K562 (cell line): ENCODE measurements around the gene C9orf50. TPM values are rescaled to one million over a fixed set of nuclear protein-coding genes. Genes with fewer than 3 reads are reported as not detected.

ENCODE experiments used
- ATAC-seq: fragments of 200-7000 bp; cut with Tn5 transposase; 3 replicates; pipeline ENCODE4 v1.9.1; 2020; ENCODE audit warnings: moderate library complexity
- BruUV-seq: library from RNA; stranded (reverse); fragments of 400-500 nt; replicated peaks from 2 replicates; lab custom pipeline; 2021; lab: Mats Ljungman, UMichigan
- CTCF ChIA-PET: fragments of 300-600 bp; formaldehyde crosslinking; extraction: SDS; loops from one replicate; lab custom pipeline; 2021; ENCODE audit warnings: low intra/inter-chr PET ratio; lab: Yijun Ruan, JAX
- POLR2A ChIA-PET: fragments of 300-600, 350-650 bp; sonication (Branson Sonifier 250); formaldehyde crosslinking; extraction: SDS; loops from one replicate; lab custom pipeline; 2021; ENCODE audit warnings: antibody characterized with exemption, inconsistent platforms; lab: Yijun Ruan, JAX
- DNase-seq, 4 experiments: peaks; one replicate each; pipeline versions ENCODE4 v3.0.0 to v3.0.0-alpha.2; 2011 to 2018; ENCODE audit warnings: low spot score in 3 of 4, mixed read lengths in 3 of 4; ENCODE audit errors: extremely low read depth in 1 of 4
- FAIRE-seq: peaks from 2 replicates; lab custom pipeline; 2011; peaks lifted over from hg19 to GRCh38; lab: Jason Lieb, UNC
- H2AFZ ChIP-seq: 2 replicates; pipeline ENCODE4 v1.6.0; 2011; ENCODE audit warnings: low read depth, low read length, control low read depth, inconsistent platforms
- H3K27ac ChIP-seq: fragments of 200-600 bp; 3 replicates; pipeline ENCODE4 v1.8.0; 2011; ENCODE audit warnings: low read depth, mild to moderate bottlenecking, control low read depth, inconsistent platforms, low read length, moderate library complexity, mixed read lengths; ENCODE audit errors: extremely low read depth
- H3K27me3 ChIP-seq, 2 experiments: fragments of 300-600 bp in 1 of 2; 2 replicates in 1 of 2; 3 replicates in 1 of 2; pipeline versions ENCODE4 v1.6.0 to v1.8.0; 2011; ENCODE audit warnings: inconsistent platforms in 2 of 2, low read length in 2 of 2, mild to moderate bottlenecking in 1 of 2, mixed read lengths in 1 of 2, moderate library complexity in 1 of 2; ENCODE audit not compliant: control insufficient read depth in 2 of 2, insufficient read depth in 2 of 2
- H3K36me3 ChIP-seq: fragments of 300-600 bp; 3 replicates; pipeline ENCODE4 v1.8.0; 2011; ENCODE audit warnings: mild to moderate bottlenecking, low read length, inconsistent platforms; ENCODE audit not compliant: control insufficient read depth, insufficient read depth
- H3K4me1 ChIP-seq, 2 experiments: fragments of 200-600 bp in 1 of 2; replicated peaks in 1 of 2; 2 replicates in 1 of 2; 3 replicates in 1 of 2; pipeline versions ENCODE4 v1.5.1 to v1.8.0; 2011; ENCODE audit warnings: inconsistent platforms in 2 of 2, low read length in 2 of 2, mild to moderate bottlenecking in 1 of 2, mixed read lengths in 1 of 2, moderate library complexity in 1 of 2; ENCODE audit not compliant: control insufficient read depth in 2 of 2, insufficient read depth in 2 of 2
- H3K4me2 ChIP-seq: 2 replicates; pipeline ENCODE4 v1.6.1; 2011; ENCODE audit warnings: low read length, control low read depth, inconsistent platforms, mixed read lengths; ENCODE audit not compliant: insufficient read depth
- H3K4me3 ChIP-seq: fragments of 200-600 bp; sonication (generic), shearing (Covaris generic); 2 replicates; pipeline ENCODE4 v1.5.1; 2016; ENCODE audit warnings: control low read depth, inconsistent platforms
- H3K79me2 ChIP-seq: fragments of 200-600 bp; 3 replicates; pipeline ENCODE4 v1.8.0; 2011; ENCODE audit warnings: low read length, inconsistent platforms; ENCODE audit not compliant: control insufficient read depth, insufficient read depth
- H3K9ac ChIP-seq, 2 experiments: 2 replicates each; pipeline versions ENCODE4 v1.6.0 to v1.6.1; 2011; ENCODE audit warnings: low read depth in 2 of 2, low read length in 2 of 2, control low read depth in 1 of 2, inconsistent platforms in 1 of 2, mild to moderate bottlenecking in 1 of 2, mixed read lengths in 1 of 2; ENCODE audit not compliant: insufficient read depth in 1 of 2
- H3K9me1 ChIP-seq: one replicate; pipeline ENCODE4 v1.6.0; 2011; ENCODE audit warnings: inconsistent platforms, mild to moderate bottlenecking, low read length, moderate library complexity; ENCODE audit not compliant: control insufficient read depth, insufficient read depth
- H3K9me3 ChIP-seq: replicated peaks from 2 replicates; pipeline ENCODE4 v1.5.1; 2011; ENCODE audit warnings: low read depth, low read length, inconsistent platforms; ENCODE audit not compliant: control insufficient read depth, insufficient read depth
- H4K20me1 ChIP-seq: replicated peaks from 2 replicates; pipeline ENCODE4 v1.6.1; 2011; ENCODE audit warnings: low read length, inconsistent platforms, mixed read lengths; ENCODE audit not compliant: control insufficient read depth, insufficient read depth
- CCNT2 ChIP-seq: IDR thresholded peaks from 2 replicates; pipeline ENCODE4 v1.6.1; 2011; ENCODE audit warnings: borderline replicate concordance, low read depth, mild to moderate bottlenecking, moderate library complexity, mixed read lengths, low read length; ENCODE audit not compliant: insufficient read length; ENCODE audit errors: extremely low read depth
- CSDE1 ChIP-seq, 2 experiments: fragments of 450-650 bp; IDR thresholded peaks; 2 replicates each; pipeline ENCODE4 v1.6.1; 2016; ENCODE audit warnings: mild to moderate bottlenecking in 1 of 2
- MAFK ChIP-seq: IDR thresholded peaks from 2 replicates; pipeline ENCODE4 v1.6.1; 2011; ENCODE audit warnings: low read length, improper control_type of control experiment
- NR0B1 ChIP-seq: fragments of 450-650 bp; IDR thresholded peaks from one replicate; pipeline ENCODE4 v1.6.1; 2018; ENCODE audit warnings: mild to moderate bottlenecking, moderate library complexity; ENCODE audit not compliant: partially characterized antibody
- POLR3G ChIP-seq: IDR thresholded peaks from 2 replicates; pipeline ENCODE4 v1.6.1; 2011; ENCODE audit not compliant: insufficient read length, insufficient replicate concordance; ENCODE audit errors: extremely low read depth
- RAD51 ChIP-seq: fragments of 450-650 bp; IDR thresholded peaks from 2 replicates; pipeline ENCODE4 v1.7.1; 2016; ENCODE audit warnings: low read depth, mild to moderate bottlenecking, borderline replicate concordance
- SREBF1 ChIP-seq: fragments of 150-350 bp; IDR thresholded peaks from 2 replicates; pipeline ENCODE4 v1.6.1; 2014; ENCODE audit warnings: antibody characterized with exemption, low read depth, low read length, borderline replicate concordance
- TEAD4 ChIP-seq, 2 experiments: sonication (generic) in 1 of 2; formaldehyde crosslinking in 1 of 2; IDR thresholded peaks; 2 replicates each; pipeline versions ENCODE4 v1.6.1 to v1.8.0; 2012 to 2022; ENCODE audit warnings: borderline replicate concordance in 1 of 2, inconsistent platforms in 1 of 2, low read length in 1 of 2, mild to moderate bottlenecking in 1 of 2, missing genetic modification reagents in 1 of 2
- ZNF232 ChIP-seq: sonication (generic); formaldehyde crosslinking; IDR thresholded peaks from 2 replicates; pipeline ENCODE4 v1.8.0; 2022; ENCODE audit warnings: mild to moderate bottlenecking, missing genetic modification reagents
- ZNF3 ChIP-seq: fragments of 250-450 bp; sonication (Bioruptor Pico); IDR thresholded peaks from 2 replicates; pipeline ENCODE4 v1.5.0; 2021; ENCODE audit warnings: mild to moderate bottlenecking, moderate library complexity
- WGBS: fragments of 100-300 bp; shearing (Covaris generic); methylation state at CpG from one replicate; pipeline ENCODE4 v1.1.6; 2016; ENCODE audit warnings: low coverage, mixed read lengths; ENCODE audit not compliant: insufficient coverage; ENCODE audit errors: missing lambda C conversion rate; 5-methylcytosine and 5-hydroxymethylcytosine counted together
- in situ Hi-C: fragments of 300-500 bp; cut with MboI; formaldehyde crosslinking; loops from 4 replicates; pipeline ENCODE4 v1.15.0; 2018; ENCODE audit warnings: inconsistent platforms, mixed read lengths
- intact Hi-C: fragments of 100-400 bp; cut with micrococcal nuclease; formaldehyde crosslinking; loops from 2 replicates; pipeline ENCODE4 v1.14.2; 2022
- polyA plus RNA-seq, 8 experiments: library from polyadenylated mRNA; depleted of rRNA in 4 of 8; stranded (reverse) in 5 of 8; unstranded in 3 of 8; fragments of >200 nt; fragmentation: Nextera tagmentation in 2 of 8; fragmentation: Illumina TruSeq in 1 of 8; extraction: Ambion mirVana in 2 of 8; extraction: Trizol in 1 of 8; gene quantifications; 2 replicates each; pipeline versions ENCODE4 v1.2.1 to v1.2.3, GENCODE V29; 2011 to 2014; ENCODE audit warnings: inconsistent platforms in 1 of 8, missing spikeins in 1 of 8
- total RNA-seq, 7 experiments: library from RNA; depleted of rRNA in 6 of 7; stranded (reverse); fragments of >200 nt in 6 of 7; fragmentation: Illumina TruSeq in 2 of 7; extraction: Trizol in 2 of 7; gene quantifications; 2 replicates each; pipeline versions ENCODE4 v1.2.1 to v1.2.3, GENCODE V29; 2011 to 2021; ENCODE audit warnings: low replicate concordance in 1 of 7

C9orf50 gene
- total and polyA plus RNA-seq, 9 of the 15 experiments (the other 6 are each of a cell fraction or from before 2014, with no cell fraction given) = not detected

- Histone ChIP-seq H3K9me3 (no peaks in the 10 kb centered on the region), H3K4me3 (no peak overlapping the region), H3K27ac (no peak overlapping the region), H2AFZ (peak overlapping the region; percentile 23; the same call in 1 of the 2 replicates), H3K79me2 (peaks cover 16% of the 10 kb centered on the region), H3K9me1 (no peaks in the 10 kb centered on the region), H3K4me2 (no peak overlapping the region), H3K36me3 (peaks cover 7% of the 10 kb centered on the region; the same call in 1 of the 3 replicates), H3K9ac (no peak overlapping the region), H3K27me3 (no peaks in the 10 kb centered on the region), H3K4me1 (peaks cover 0 to 50% of the 10 kb centered on the region in 2 experiments; a peak in 3 of 5 replicates), H4K20me1 (peaks cover 7% of the 10 kb centered on the region)
- TF ChIP-seq ZNF3 (CRISPR knock-in tag) (no peak), CSDE1 (IDR thresholded peaks at IDR 0.05) (no peak), SREBF1 (no peak), RAD51 (no peak)
- BruUV-seq = no TSS peak
- in situ Hi-C loops = loop anchor here (5.0 kb wide), 1 partner anchor 138 kb away; no protein-coding TSS in a partner anchor
- ATAC-seq (no peak), DNase-seq (no peak), FAIRE-seq (no peak)
- 60% methylated on average over 11 of the region's 11 CpGs for WGBS
- intact Hi-C loops = loop anchor here (5.0 to 10.0 kb wide), 3 partner anchors 53 to 240 kb away; no protein-coding TSS in a partner anchor
- ChIA-PET POLR2A (interaction anchor here (1.0 to 1.5 kb wide), 2 partner anchors 12 to 13 kb away, joined by 3 read pairs; no protein-coding TSS in a partner anchor), CTCF (interaction anchor here (0.9 kb wide), 1 partner anchor 140 kb away, joined by 4 read pairs; no protein-coding TSS in a partner anchor)
Measured at GRCh38 chr9:129644365-129644764, 23.5 kb upstream of the C9orf50 start.

GRCh38 chr9:129643706-129644105 lies 22.8 kb upstream of the C9orf50 start:
- ATAC-seq (no peak), FAIRE-seq (no peak), DNase-seq (no peak)
- Histone ChIP-seq H3K79me2 (peaks cover 16% of the 10 kb centered on the region), H3K9ac (no peak overlapping the region), H3K4me2 (no peak overlapping the region), H3K9me3 (no peaks in the 10 kb centered on the region), H3K27me3 (no peaks in the 10 kb centered on the region), H3K36me3 (peaks cover 13% of the 10 kb centered on the region; the same call in 2 of the 3 replicates), H3K4me3 (no peak overlapping the region), H2AFZ (no peak overlapping the region), H3K27ac (no peak overlapping the region), H3K4me1 (peaks cover 0 to 49% of the 10 kb centered on the region in 2 experiments; a peak in 3 of 5 replicates), H4K20me1 (peaks cover 7% of the 10 kb centered on the region), H3K9me1 (no peaks in the 10 kb centered on the region)
- no TSS peak for BruUV-seq
- intact Hi-C loops (loop anchor here (5.0 to 10.0 kb wide), 3 partner anchors 54 to 241 kb away; no protein-coding TSS in a partner anchor), in situ Hi-C loops (loop anchor here (5.0 kb wide), 1 partner anchor 139 kb away; no protein-coding TSS in a partner anchor)
- POLR2A ChIA-PET = interaction anchor here (1.0 to 1.5 kb wide), 2 partner anchors 13 to 14 kb away, joined by 3 read pairs; no protein-coding TSS in a partner anchor
- CTCF ChIA-PET = interaction anchor here (0.6 to 2.6 kb wide), 3 partner anchors 140 to 159 kb away, joined by 3 to 18 read pairs (median 4); no protein-coding TSS in a partner anchor
- 69% methylated on average over 10 of the region's 10 CpGs for WGBS
- no peak for TF ChIP-seq NR0B1
- no peak for TF ChIP-seq ZNF232 (CRISPR knock-in tag)
- no peak for TF ChIP-seq CCNT2
- no peak for TF ChIP-seq TEAD4 (IDR thresholded peaks at IDR 0.05; ENCODE audit: low read length)
- TF ChIP-seq TEAD4 (CRISPR knock-in tag; IDR thresholded peaks at IDR 0.05; ENCODE audit: borderline replicate concordance) = no peak
- no peak for TF ChIP-seq POLR3G
- no peak for TF ChIP-seq MAFK
